Liver (tissue), 9 donors: ENCODE results near the gene PTPMT1. TPM values are rescaled to one million over a fixed set of nuclear protein-coding genes. Genes with fewer than 3 reads are reported as not detected.

ENCODE experiments used
- DNase-seq: peaks from one replicate; pipeline ENCODE4 v3.0.0-alpha.2; 2017; ENCODE audit warnings: low spot score
- H3K27ac ChIP-seq, 2 donors: one replicate each; pipeline ENCODE4 v1.7.0; 2013; ENCODE audit warnings: inconsistent platforms in 2 of 2, low read length in 2 of 2, control low read depth in 1 of 2, low read depth in 1 of 2, mild to moderate bottlenecking in 1 of 2
- H3K27me3 ChIP-seq, 4 donors: one replicate each; pipeline versions ENCODE4 v1.6.1 to v1.7.0; 2013; ENCODE audit warnings: low read length in 3 of 4, inconsistent platforms in 1 of 4, mild to moderate bottlenecking in 1 of 4, moderate library complexity in 1 of 4; ENCODE audit not compliant: control insufficient read depth in 4 of 4, insufficient read depth in 4 of 4
- H3K36me3 ChIP-seq, 4 donors: one replicate each; pipeline versions ENCODE4 v1.6.1 to v1.7.0; 2013; ENCODE audit warnings: low read length in 3 of 4, mild to moderate bottlenecking in 3 of 4, low read depth in 1 of 4, moderate library complexity in 1 of 4; ENCODE audit not compliant: control insufficient read depth in 4 of 4, insufficient read depth in 3 of 4
- H3K4me1 ChIP-seq, 4 donors: one replicate each; pipeline versions ENCODE4 v1.6.1 to v1.7.0; 2013; ENCODE audit warnings: low read length in 3 of 4, mild to moderate bottlenecking in 3 of 4, moderate library complexity in 1 of 4; ENCODE audit not compliant: control insufficient read depth in 4 of 4, insufficient read depth in 4 of 4
- H3K4me3 ChIP-seq, 3 donors: one replicate each; pipeline versions ENCODE4 v1.6.1 to v1.7.0; 2013; ENCODE audit warnings: low read length in 3 of 3, control low read depth in 1 of 3, low read depth in 1 of 3, mild to moderate bottlenecking in 1 of 3
- H3K9ac ChIP-seq, 2 donors: one replicate each; pipeline ENCODE4 v1.7.0; 2013; ENCODE audit warnings: low read length in 2 of 2, mild to moderate bottlenecking in 2 of 2, moderate library complexity in 2 of 2, control low read depth in 1 of 2, low read depth in 1 of 2
- H3K9me3 ChIP-seq, 4 donors: one replicate each; pipeline versions ENCODE4 v1.6.1 to v1.7.0; 2013; ENCODE audit warnings: low read length in 3 of 4; ENCODE audit not compliant: control insufficient read depth in 4 of 4
- EGR1 ChIP-seq, 2 donors: IDR thresholded peaks; 2 replicates each; pipeline ENCODE4 v1.6.1; 2016 to 2018; ENCODE audit warnings: antibody characterized with exemption in 2 of 2, low read depth in 2 of 2
- FOXA1 ChIP-seq: IDR thresholded peaks from 2 replicates; pipeline ENCODE4 v1.6.1; 2016; ENCODE audit warnings: antibody characterized with exemption
- FOXA2 ChIP-seq: IDR thresholded peaks from 2 replicates; pipeline ENCODE4 v1.6.1; 2016; ENCODE audit warnings: antibody characterized with exemption
- GABPA ChIP-seq, 2 donors: IDR thresholded peaks in 1 of 2; conservative IDR thresholded peaks in 1 of 2; 2 replicates each; pipeline ENCODE4 v1.6.1; 2016; ENCODE audit warnings: antibody characterized with exemption in 2 of 2, mild to moderate bottlenecking in 1 of 2, moderate library complexity in 1 of 2
- HNF4A ChIP-seq, 2 donors: conservative IDR thresholded peaks; 2 replicates each; pipeline ENCODE4 v1.6.1; 2016; ENCODE audit warnings: antibody characterized with exemption in 2 of 2, mild to moderate bottlenecking in 2 of 2
- HNF4G ChIP-seq: IDR thresholded peaks from 2 replicates; pipeline ENCODE4 v1.6.1; 2016; ENCODE audit warnings: antibody characterized with exemption
- JUND ChIP-seq, 2 donors: IDR thresholded peaks; 2 replicates each; pipeline ENCODE4 v1.6.1; 2016; ENCODE audit warnings: antibody characterized with exemption in 2 of 2
- RAD21 ChIP-seq, 2 donors: IDR thresholded peaks; 2 replicates each; pipeline ENCODE4 v1.6.1; 2016; ENCODE audit warnings: antibody characterized with exemption in 2 of 2, mild to moderate bottlenecking in 2 of 2
- RXRA ChIP-seq, 2 donors: IDR thresholded peaks; 2 replicates each; pipeline ENCODE4 v1.6.1; 2017 to 2018; ENCODE audit warnings: antibody characterized with exemption in 2 of 2, mild to moderate bottlenecking in 1 of 2
- SP1 ChIP-seq: IDR thresholded peaks from 2 replicates; pipeline ENCODE4 v1.6.1; 2018; ENCODE audit warnings: antibody characterized with exemption, mild to moderate bottlenecking
- TAF1 ChIP-seq: conservative IDR thresholded peaks from 2 replicates; pipeline ENCODE4 v1.6.1; 2016; ENCODE audit warnings: antibody characterized with exemption, mild to moderate bottlenecking
- YY1 ChIP-seq: IDR thresholded peaks from 2 replicates; pipeline ENCODE4 v1.6.1; 2016; ENCODE audit warnings: antibody characterized with exemption, mild to moderate bottlenecking
- ZBTB33 ChIP-seq: IDR thresholded peaks from 2 replicates; pipeline ENCODE4 v1.6.1; 2016; ENCODE audit warnings: antibody characterized with exemption
- WGBS: extraction: QIAGEN DNeasy Blood & Tissue Kit; methylation state at CpG from one replicate; pipeline ENCODE4 v1.1.7; 2013; 5-methylcytosine and 5-hydroxymethylcytosine counted together
- polyA plus RNA-seq, 2 donors: library from polyadenylated mRNA; stranded (reverse) in 1 of 2; unstranded in 1 of 2; fragments of 200-250 nt in 1 of 2; fragments of >200 nt in 1 of 2; fragmentation: Nextera tagmentation in 1 of 2; extraction: Ambion mirVana in 1 of 2; gene quantifications; one replicate each; pipeline versions ENCODE4 v1.2.1 to v1.2.3, GENCODE V29; 2013 to 2015
- total RNA-seq, 2 donors: library from RNA; depleted of rRNA; stranded (reverse); fragments of >200 nt; gene quantifications; one replicate each; pipeline ENCODE4 v1.2.3, GENCODE V29; 2014
- TF ChIP-seq, protein P1 (sequence below): IDR thresholded peaks from 2 replicates; pipeline ENCODE4 v1.6.1; 2016; ENCODE audit warnings: antibody characterized with exemption, mild to moderate bottlenecking
- TF ChIP-seq, protein P2 (sequence below): IDR thresholded peaks from 2 replicates; pipeline ENCODE4 v1.6.1; 2016; ENCODE audit warnings: antibody characterized with exemption
- donor health status: healthy.
- donor health status: healthy.
- donor health status: healthy.
- donor health status: healthy.
- donor health status: healthy.

Gene PTPMT1
- total and polyA plus RNA-seq, 4 donors: 28.7 to 40.4 (median 33.5) TPM

GRCh38 chr11:47589118-47589517 is 23.7 kb downstream of the PTPMT1 start:
- Histone ChIP-seq H3K36me3 (peaks cover 3 to 8% (median 8%) of the 10 kb centered on the region in 4 donors), H3K27me3 (peaks cover 0 to 7% (median 2%) of the 10 kb centered on the region in 4 donors), H3K27ac (no peak overlapping the region), H3K9ac (no peak overlapping the region), H3K9me3 (peaks cover 0 to 7% (median 1%) of the 10 kb centered on the region in 4 donors), H3K4me1 (peaks cover 0 to 4% (median 1%) of the 10 kb centered on the region in 4 donors), H3K4me3 (no peak overlapping the region)
- no peak for DNase-seq
- TF ChIP-seq FOXA2: no peak
- no peak for TF ChIP-seq ZBTB33
- TF ChIP-seq, protein P1, sequence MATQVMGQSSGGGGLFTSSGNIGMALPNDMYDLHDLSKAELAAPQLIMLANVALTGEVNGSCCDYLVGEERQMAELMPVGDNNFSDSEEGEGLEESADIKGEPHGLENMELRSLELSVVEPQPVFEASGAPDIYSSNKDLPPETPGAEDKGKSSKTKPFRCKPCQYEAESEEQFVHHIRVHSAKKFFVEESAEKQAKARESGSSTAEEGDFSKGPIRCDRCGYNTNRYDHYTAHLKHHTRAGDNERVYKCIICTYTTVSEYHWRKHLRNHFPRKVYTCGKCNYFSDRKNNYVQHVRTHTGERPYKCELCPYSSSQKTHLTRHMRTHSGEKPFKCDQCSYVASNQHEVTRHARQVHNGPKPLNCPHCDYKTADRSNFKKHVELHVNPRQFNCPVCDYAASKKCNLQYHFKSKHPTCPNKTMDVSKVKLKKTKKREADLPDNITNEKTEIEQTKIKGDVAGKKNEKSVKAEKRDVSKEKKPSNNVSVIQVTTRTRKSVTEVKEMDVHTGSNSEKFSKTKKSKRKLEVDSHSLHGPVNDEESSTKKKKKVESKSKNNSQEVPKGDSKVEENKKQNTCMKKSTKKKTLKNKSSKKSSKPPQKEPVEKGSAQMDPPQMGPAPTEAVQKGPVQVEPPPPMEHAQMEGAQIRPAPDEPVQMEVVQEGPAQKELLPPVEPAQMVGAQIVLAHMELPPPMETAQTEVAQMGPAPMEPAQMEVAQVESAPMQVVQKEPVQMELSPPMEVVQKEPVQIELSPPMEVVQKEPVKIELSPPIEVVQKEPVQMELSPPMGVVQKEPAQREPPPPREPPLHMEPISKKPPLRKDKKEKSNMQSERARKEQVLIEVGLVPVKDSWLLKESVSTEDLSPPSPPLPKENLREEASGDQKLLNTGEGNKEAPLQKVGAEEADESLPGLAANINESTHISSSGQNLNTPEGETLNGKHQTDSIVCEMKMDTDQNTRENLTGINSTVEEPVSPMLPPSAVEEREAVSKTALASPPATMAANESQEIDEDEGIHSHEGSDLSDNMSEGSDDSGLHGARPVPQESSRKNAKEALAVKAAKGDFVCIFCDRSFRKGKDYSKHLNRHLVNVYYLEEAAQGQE: no peak
- no peak for TF ChIP-seq FOXA1
- no peak for TF ChIP-seq GABPA (IDR thresholded peaks at IDR 0.05 in 1 of 2, conservative IDR thresholded peaks at IDR 0.05 in 1 of 2)
- TF ChIP-seq TAF1: no peak
- TF ChIP-seq, protein P2, sequence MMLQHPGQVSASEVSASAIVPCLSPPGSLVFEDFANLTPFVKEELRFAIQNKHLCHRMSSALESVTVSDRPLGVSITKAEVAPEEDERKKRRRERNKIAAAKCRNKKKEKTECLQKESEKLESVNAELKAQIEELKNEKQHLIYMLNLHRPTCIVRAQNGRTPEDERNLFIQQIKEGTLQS: no peak
- no peak for TF ChIP-seq HNF4A (conservative IDR thresholded peaks at IDR 0.05)
- no peak for TF ChIP-seq YY1
- TF ChIP-seq EGR1 (IDR thresholded peaks at IDR 0.05; ENCODE audit: low read depth in 2 of 2): no peak
- TF ChIP-seq RXRA (IDR thresholded peaks at IDR 0.05): no peak
- TF ChIP-seq RAD21 (IDR thresholded peaks at IDR 0.05): no peak
- TF ChIP-seq SP1: no peak
- no peak for TF ChIP-seq JUND (IDR thresholded peaks at IDR 0.05)
- TF ChIP-seq HNF4G: no peak
- WGBS: 91% methylated on average over 11 of the region's 11 CpGs

GRCh38 chr11:47589584-47589976 is 24.2 kb downstream of the PTPMT1 start:
- Histone ChIP-seq H3K4me1 (peaks cover 0 to 6% (median 2%) of the 10 kb centered on the region in 4 donors), H3K9me3 (peaks cover 0 to 7% (median 1%) of the 10 kb centered on the region in 4 donors), H3K27ac (no peak overlapping the region), H3K36me3 (peaks cover 1 to 5% (median 3%) of the 10 kb centered on the region in 4 donors), H3K4me3 (peak overlapping the region in 1 of 3 donors; percentile 1), H3K27me3 (peaks cover 0 to 7% (median 2%) of the 10 kb centered on the region in 4 donors), H3K9ac (no peak overlapping the region)
- 49% methylated on average over 51 of the region's 51 CpGs for WGBS
- no peak for TF ChIP-seq HNF4A (conservative IDR thresholded peaks at IDR 0.05)
- no peak for TF ChIP-seq TAF1
- TF ChIP-seq JUND (IDR thresholded peaks at IDR 0.05): no peak
- DNase-seq: no peak
